22Rv1 (cell line): ENCODE data around the gene NFIA.

ENCODE experiments used
- H3K27ac ChIP-seq: fragments of 450-650 bp; 2 replicates; pipeline ENCODE4 v1.5.1; 2017
- CTCF ChIP-seq: fragments of 450-650 bp; IDR thresholded peaks from 2 replicates; pipeline ENCODE4 v1.5.1; 2017; ENCODE audit warnings: mild to moderate bottlenecking
- ZFX ChIP-seq: fragments of 450-650 bp; IDR thresholded peaks from 2 replicates; pipeline ENCODE4 v1.6.1; 2017; ENCODE audit warnings: antibody characterized with exemption, borderline replicate concordance

NFIA gene

GRCh38 chr1:61270107-61270506 is 187.7 kb downstream of the NFIA start:
- H3K27ac ChIP-seq, result no peak overlapping the region
- no peak for TF ChIP-seq ZFX
- no peak for TF ChIP-seq CTCF

DNA sequence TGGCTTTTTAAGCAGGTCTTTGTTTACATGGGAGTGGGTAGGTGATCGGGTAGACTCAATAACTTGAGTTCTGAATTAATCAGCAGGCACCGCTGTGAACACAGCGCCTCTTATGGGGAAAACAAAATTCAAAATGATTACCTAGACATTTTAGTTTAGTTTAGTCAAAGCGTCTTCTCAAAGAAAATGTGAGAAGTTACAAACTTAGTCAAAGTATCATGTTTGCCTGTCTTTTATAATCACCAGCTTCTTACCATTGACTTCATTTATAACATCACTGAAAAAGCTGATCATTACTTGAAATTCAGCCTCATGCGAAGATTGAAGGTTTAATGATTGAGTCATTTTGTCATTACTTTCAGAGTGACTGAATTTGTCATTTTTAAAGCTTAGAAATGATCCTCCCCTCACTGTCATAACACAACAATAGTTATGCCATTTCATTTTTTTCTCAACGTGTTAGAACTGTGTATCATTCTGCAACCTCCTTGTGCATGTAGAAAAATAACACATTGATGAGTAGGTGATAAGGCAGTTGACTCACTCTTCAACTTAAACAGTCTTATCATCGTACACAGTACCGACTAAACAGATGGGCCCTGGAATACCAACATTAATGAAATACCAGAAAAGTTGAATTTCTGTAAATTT is 188.5 kb downstream of the NFIA start:
- no peak for TF ChIP-seq CTCF
- no peak for TF ChIP-seq ZFX
- no peak overlapping the region for H3K27ac ChIP-seq

DNA sequence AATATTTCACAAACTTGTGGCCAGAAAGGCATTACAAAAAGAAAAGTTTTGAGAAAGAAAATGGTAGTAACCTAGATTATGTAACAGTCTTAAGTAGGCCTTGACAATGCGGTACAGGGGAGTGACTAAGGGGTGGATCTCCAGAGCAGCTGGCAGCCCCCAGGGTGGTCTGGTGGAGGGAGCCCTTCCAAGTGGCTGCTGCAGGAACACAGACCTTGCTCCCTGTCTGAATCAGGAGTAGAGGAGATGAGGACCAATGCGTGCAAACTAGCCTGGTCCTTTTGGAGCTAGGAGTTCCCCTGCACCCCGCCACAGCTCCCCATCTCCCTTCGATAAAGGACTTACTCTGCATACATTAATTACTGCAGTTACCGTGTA is 189.0 kb downstream of the NFIA start:
- no peak overlapping the region for H3K27ac ChIP-seq

DNA sequence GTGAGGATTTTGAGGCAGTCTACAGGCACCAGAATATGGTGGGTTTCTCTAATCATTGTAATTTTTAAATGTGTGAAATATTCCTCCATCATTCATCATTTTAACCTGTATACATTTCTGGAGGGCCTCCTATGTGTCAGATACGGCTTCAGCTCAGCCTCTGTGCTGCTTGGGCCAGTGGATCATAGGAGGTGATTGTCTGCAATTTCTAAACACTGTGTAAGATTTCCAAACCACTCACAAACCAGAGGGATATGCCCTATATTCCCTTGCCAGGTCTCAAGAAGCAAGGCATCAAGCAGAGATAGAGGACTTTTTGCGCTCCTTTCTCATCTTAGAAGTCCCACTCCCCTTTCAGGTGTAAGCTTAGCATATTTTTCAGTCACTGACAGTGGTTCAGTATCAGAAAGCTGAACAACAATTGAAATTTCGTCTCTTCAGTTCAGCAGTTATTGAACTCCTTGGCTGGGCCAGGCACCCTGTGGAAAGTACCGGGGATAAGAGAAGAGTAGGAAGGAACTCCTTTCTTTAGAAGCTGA is 190.9 kb downstream of the NFIA start:
- TF ChIP-seq CTCF (no peak), ZFX (no peak)
- H3K27ac ChIP-seq, result no peak overlapping the region

More for the DNA sequence above, 189.0 kb downstream of the NFIA start:
- TF ChIP-seq ZFX (no peak), CTCF (no peak)

GRCh38 chr1:61273861-61274260 is 191.5 kb downstream of the NFIA start:
- no peak overlapping the region for H3K27ac ChIP-seq
- TF ChIP-seq CTCF (no peak), ZFX (no peak)

GRCh38 chr1:61274939-61275338 is 192.6 kb downstream of the NFIA start:
- H3K27ac ChIP-seq, result no peak overlapping the region
- no peak for TF ChIP-seq ZFX
- TF ChIP-seq CTCF, result no peak

DNA sequence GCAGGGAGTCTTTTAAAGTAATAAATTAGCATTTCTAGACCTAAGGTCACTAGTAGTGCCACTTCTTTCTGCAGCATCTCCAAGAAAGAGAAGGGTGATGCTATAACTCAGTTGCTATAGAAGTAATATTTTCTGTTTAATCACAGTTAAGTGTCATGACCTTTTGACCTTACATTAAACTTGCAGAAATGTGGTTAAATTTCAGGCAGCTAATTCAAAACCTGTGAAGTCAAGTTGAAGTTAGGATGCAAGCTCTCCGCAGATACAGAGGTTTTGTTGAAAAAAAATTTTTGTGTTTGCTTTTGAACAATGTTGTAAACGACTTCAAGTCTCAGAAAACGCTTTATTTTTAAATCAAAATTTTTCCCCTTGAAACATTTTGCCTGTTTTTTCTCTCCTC is 193.9 kb downstream of the NFIA start:
- H3K27ac ChIP-seq, result no peak overlapping the region
- TF ChIP-seq CTCF, result no peak
- no peak for TF ChIP-seq ZFX
